GM12878 (cell line): ENCODE measurements around the gene CRYL1. TPM values are rescaled to one million over a fixed set of nuclear protein-coding genes. Genes with fewer than 3 reads are reported as not detected.

Experiments used
- ATAC-seq: fragments of 200-7000 bp; cut with Tn5 transposase; 3 replicates; pipeline ENCODE4 v1.9.1; 2020; ENCODE audit warnings: mild to moderate bottlenecking, moderate library complexity
- BruUV-seq: library from RNA; stranded (reverse); fragments of 400-500 nt; replicated peaks from 2 replicates; lab custom pipeline; 2021; lab: Mats Ljungman, UMichigan
- CTCF ChIA-PET: fragments of 300-600 bp; sonication (Branson Sonifier 250); formaldehyde crosslinking; extraction: SDS; loops from one replicate; lab custom pipeline; 2021; ENCODE audit warnings: inconsistent platforms; lab: Yijun Ruan, JAX
- POLR2A ChIA-PET: fragments of 350-600 bp; formaldehyde crosslinking; extraction: SDS; loops from one replicate; lab custom pipeline; 2021; ENCODE audit warnings: inconsistent platforms; lab: Charles Lee
- RAD21 ChIA-PET: fragments of 300-600 bp; sonication (Branson Sonifier 250); formaldehyde crosslinking; loops from one replicate; lab custom pipeline; 2023; ENCODE audit warnings: antibody characterized with exemption; ENCODE audit not compliant: unreplicated experiment; lab: Charles Lee
- SMC1A ChIA-PET: fragments of 300-600 bp; sonication (Branson Sonifier 250); formaldehyde crosslinking; loops from one replicate; lab custom pipeline; 2023; ENCODE audit not compliant: unreplicated experiment, uncharacterized antibody; lab: Charles Lee
- DNase-seq: peaks from one replicate; pipeline ENCODE4 v3.0.0-alpha.2; 2011; ENCODE audit warnings: low read depth, low spot score
- FAIRE-seq: peaks from 3 replicates; lab custom pipeline; 2011; peaks lifted over from hg19 to GRCh38; lab: Jason Lieb, UNC
- H2AFZ ChIP-seq: 2 replicates; pipeline ENCODE4 v1.6.0; 2011; ENCODE audit warnings: low read depth, low read length, control low read depth; ENCODE audit not compliant: control insufficient read depth
- H3K27ac ChIP-seq: 2 replicates; pipeline ENCODE4 v1.5.1; 2011; ENCODE audit warnings: control low read depth; ENCODE audit not compliant: control insufficient read depth, insufficient read depth
- H3K27me3 ChIP-seq, 2 experiments: replicated peaks in 1 of 2; 2 replicates each; pipeline versions ENCODE4 v1.6.0 to v1.6.1; 2011; ENCODE audit warnings: low read length in 1 of 2; ENCODE audit not compliant: control insufficient read depth in 2 of 2, insufficient read depth in 2 of 2
- H3K36me3 ChIP-seq, 2 experiments: 2 replicates each; pipeline ENCODE4 v1.5.1; 2011; ENCODE audit warnings: low read length in 1 of 2; ENCODE audit not compliant: control insufficient read depth in 2 of 2, insufficient read depth in 2 of 2
- H3K4me1 ChIP-seq: 2 replicates; pipeline ENCODE4 v1.6.1; 2011; ENCODE audit warnings: mild to moderate bottlenecking, low read length, moderate library complexity, mixed read lengths; ENCODE audit not compliant: control insufficient read depth, insufficient read depth
- H3K4me2 ChIP-seq: 2 replicates; pipeline ENCODE4 v1.6.0; 2011; ENCODE audit warnings: control low read depth; ENCODE audit not compliant: control insufficient read depth, insufficient read depth
- H3K4me3 ChIP-seq: fragments of 200-600 bp; sonication (generic); 2 replicates; pipeline ENCODE4 v1.5.1; 2016
- H3K79me2 ChIP-seq: 2 replicates; pipeline ENCODE4 v1.6.0; 2011; ENCODE audit warnings: low read length; ENCODE audit not compliant: control insufficient read depth, insufficient read depth
- H3K9ac ChIP-seq: 2 replicates; pipeline ENCODE4 v1.8.0; 2011; ENCODE audit warnings: low read length, control low read depth, mixed read lengths; ENCODE audit not compliant: control insufficient read depth, insufficient read depth
- H3K9me3 ChIP-seq: replicated peaks from 3 replicates; pipeline ENCODE4 v1.5.1; 2011; ENCODE audit warnings: mild to moderate bottlenecking, low read length; ENCODE audit not compliant: control insufficient read depth, insufficient read depth
- H4K20me1 ChIP-seq: 2 replicates; pipeline ENCODE4 v1.6.0; 2011; ENCODE audit not compliant: control insufficient read depth, insufficient read depth
- DPF2 ChIP-seq: fragments of 450-650 bp; IDR thresholded peaks from 2 replicates; pipeline ENCODE4 v1.6.1; 2017; ENCODE audit warnings: mild to moderate bottlenecking
- EZH2 ChIP-seq: IDR thresholded peaks from 2 replicates; pipeline ENCODE4 v1.6.1; 2012; ENCODE audit warnings: low read depth, mild to moderate bottlenecking, control low read depth, inconsistent platforms, low read length, borderline replicate concordance; ENCODE audit not compliant: control insufficient read depth
- HDAC2 ChIP-seq: fragments of 200-600 bp; sonication (generic); IDR thresholded peaks from 2 replicates; pipeline ENCODE4 v1.6.1; 2017
- MTA3 ChIP-seq: IDR thresholded peaks from 2 replicates; pipeline ENCODE4 v1.6.1; 2012; ENCODE audit warnings: low read length, inconsistent platforms, borderline replicate concordance
- NR2F1 ChIP-seq: fragments of 450-650 bp; conservative IDR thresholded peaks from 2 replicates; pipeline ENCODE4 v1.6.1; 2017; ENCODE audit warnings: mild to moderate bottlenecking
- PML ChIP-seq: IDR thresholded peaks from 2 replicates; pipeline ENCODE4 v1.6.1; 2012; ENCODE audit warnings: low read length, inconsistent platforms
- POLR2A ChIP-seq: IDR thresholded peaks from 2 replicates; pipeline ENCODE4 v1.6.1; 2011; ENCODE audit warnings: low read depth, mild to moderate bottlenecking, low read length
- SREBF2 ChIP-seq: IDR thresholded peaks from 2 replicates; pipeline ENCODE4 v1.6.1; 2012; ENCODE audit warnings: mild to moderate bottlenecking, low read length
- WRNIP1 ChIP-seq: IDR thresholded peaks from 2 replicates; pipeline ENCODE4 v1.6.1; 2011; ENCODE audit warnings: low read depth, low read length, improper control_type of control experiment, borderline replicate concordance
- WGBS: methylation state at CpG from one replicate; pipeline ENCODE4 v1.1.6; 2016; ENCODE audit warnings: low lambda C conversion rate; ENCODE audit not compliant: insufficient replicate concordance, insufficient coverage; ENCODE audit errors: missing lambda C conversion rate; 5-methylcytosine and 5-hydroxymethylcytosine counted together
- in situ Hi-C: fragments of 300-500 bp; cut with MboI; formaldehyde crosslinking; loops from 9 replicates; pipeline ENCODE4 v1.14.3; 2018; ENCODE audit warnings: mixed read lengths
- intact Hi-C: fragments of 100-400 bp; cut with micrococcal nuclease; formaldehyde crosslinking; loops from one replicate; pipeline ENCODE4 v1.14.2; 2022; ENCODE audit not compliant: unreplicated experiment
- polyA plus RNA-seq, 11 experiments: library from polyadenylated mRNA; depleted of rRNA in 4 of 11; unstranded in 6 of 11; stranded (reverse) in 5 of 11; fragments of >200 nt; fragmentation: Nextera tagmentation in 4 of 11; fragmentation: Illumina TruSeq in 1 of 11; extraction: Ambion mirVana in 4 of 11; extraction: Trizol in 1 of 11; gene quantifications; 1 replicate in 1 of 11; 2 replicates in 10 of 11; pipeline versions ENCODE4 v1.2.1 to v1.2.3, GENCODE V29; 2011 to 2016; ENCODE audit warnings: inconsistent platforms in 2 of 11, missing spikeins in 2 of 11, low read depth in 1 of 11
- total RNA-seq, 4 experiments: library from RNA; depleted of rRNA in 3 of 4; stranded (reverse); fragments of >200 nt in 3 of 4; fragmentation: Illumina TruSeq in 1 of 4; extraction: Trizol in 1 of 4; gene quantifications; 2 replicates each; pipeline versions ENCODE4 v1.2.1 to v1.2.3, GENCODE V29; 2013 to 2021
- TF ChIP-seq, protein P1 (sequence below): fragments of 450-650 bp; IDR thresholded peaks from 2 replicates; pipeline ENCODE4 v1.6.1; 2017; ENCODE audit warnings: low read depth, mild to moderate bottlenecking, moderate library complexity
- TF ChIP-seq, protein P2 (sequence below): fragments of 450-650 bp; IDR thresholded peaks from 2 replicates; pipeline ENCODE4 v1.6.1; 2018; ENCODE audit warnings: borderline replicate concordance, mild to moderate bottlenecking; ENCODE audit not compliant: partially characterized antibody
- TF ChIP-seq, protein P3 (sequence below): fragments of 150-350 bp; IDR thresholded peaks from 2 replicates; pipeline ENCODE4 v1.6.1; 2014; ENCODE audit warnings: mild to moderate bottlenecking, low read depth, low read length

CRYL1 gene
- total and polyA plus RNA-seq, 10 of the 15 experiments (the other 5 are each of a cell fraction or from before 2014, with no cell fraction given) = 5.5 to 36.7 (median 12.2) TPM

DNA sequence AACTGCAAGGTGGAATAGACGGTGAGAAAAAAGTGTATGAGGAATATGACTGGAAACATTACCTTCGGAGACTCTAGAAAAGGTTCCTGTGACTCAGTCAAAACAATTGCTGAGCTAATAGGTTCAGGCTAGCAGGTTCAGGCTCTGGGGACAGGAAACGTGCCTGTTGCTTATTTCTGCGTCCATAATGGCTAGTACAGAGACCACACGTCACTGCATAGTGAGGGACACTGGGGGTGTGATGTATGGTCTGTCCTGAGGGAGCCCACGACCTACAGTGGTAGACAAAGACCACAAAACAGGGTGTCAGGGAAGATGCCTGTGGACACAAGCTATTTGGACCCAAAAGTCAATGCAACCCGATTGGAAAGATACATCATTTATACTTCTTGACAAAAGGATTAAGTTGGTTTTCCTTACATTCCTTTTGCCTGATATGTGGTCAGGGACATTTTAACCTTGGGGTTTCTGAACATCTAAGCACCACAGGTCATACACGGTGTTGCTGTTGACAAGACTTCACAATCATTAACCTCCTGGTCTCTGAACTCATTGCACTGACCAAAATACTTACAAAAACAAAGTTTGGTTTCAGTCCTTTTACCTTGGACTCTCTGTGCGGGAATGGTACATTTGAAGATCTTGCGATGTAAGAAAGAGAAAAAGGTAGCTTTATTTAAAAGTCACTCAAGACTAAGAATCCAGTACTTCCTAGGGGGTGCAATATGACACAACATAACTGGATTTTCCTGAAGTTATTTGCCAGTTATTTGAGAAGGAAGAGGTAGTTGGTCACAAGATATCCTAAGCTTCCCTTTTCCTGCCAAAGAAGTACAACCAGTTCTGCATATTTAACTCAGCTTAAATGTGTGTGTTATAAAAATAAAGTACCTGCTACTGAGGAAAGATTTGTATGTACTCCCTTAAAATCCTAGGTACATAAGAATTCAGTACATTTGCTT is 20.0 kb downstream of the CRYL1 start (continued):
- TF ChIP-seq, protein P1, sequence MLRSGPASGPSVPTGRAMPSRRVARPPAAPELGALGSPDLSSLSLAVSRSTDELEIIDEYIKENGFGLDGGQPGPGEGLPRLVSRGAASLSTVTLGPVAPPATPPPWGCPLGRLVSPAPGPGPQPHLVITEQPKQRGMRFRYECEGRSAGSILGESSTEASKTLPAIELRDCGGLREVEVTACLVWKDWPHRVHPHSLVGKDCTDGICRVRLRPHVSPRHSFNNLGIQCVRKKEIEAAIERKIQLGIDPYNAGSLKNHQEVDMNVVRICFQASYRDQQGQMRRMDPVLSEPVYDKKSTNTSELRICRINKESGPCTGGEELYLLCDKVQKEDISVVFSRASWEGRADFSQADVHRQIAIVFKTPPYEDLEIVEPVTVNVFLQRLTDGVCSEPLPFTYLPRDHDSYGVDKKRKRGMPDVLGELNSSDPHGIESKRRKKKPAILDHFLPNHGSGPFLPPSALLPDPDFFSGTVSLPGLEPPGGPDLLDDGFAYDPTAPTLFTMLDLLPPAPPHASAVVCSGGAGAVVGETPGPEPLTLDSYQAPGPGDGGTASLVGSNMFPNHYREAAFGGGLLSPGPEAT = no peak
- TF ChIP-seq SREBF2 (no peak), EZH2 (no peak), POLR2A (no peak), DPF2 (no peak)

DNA sequence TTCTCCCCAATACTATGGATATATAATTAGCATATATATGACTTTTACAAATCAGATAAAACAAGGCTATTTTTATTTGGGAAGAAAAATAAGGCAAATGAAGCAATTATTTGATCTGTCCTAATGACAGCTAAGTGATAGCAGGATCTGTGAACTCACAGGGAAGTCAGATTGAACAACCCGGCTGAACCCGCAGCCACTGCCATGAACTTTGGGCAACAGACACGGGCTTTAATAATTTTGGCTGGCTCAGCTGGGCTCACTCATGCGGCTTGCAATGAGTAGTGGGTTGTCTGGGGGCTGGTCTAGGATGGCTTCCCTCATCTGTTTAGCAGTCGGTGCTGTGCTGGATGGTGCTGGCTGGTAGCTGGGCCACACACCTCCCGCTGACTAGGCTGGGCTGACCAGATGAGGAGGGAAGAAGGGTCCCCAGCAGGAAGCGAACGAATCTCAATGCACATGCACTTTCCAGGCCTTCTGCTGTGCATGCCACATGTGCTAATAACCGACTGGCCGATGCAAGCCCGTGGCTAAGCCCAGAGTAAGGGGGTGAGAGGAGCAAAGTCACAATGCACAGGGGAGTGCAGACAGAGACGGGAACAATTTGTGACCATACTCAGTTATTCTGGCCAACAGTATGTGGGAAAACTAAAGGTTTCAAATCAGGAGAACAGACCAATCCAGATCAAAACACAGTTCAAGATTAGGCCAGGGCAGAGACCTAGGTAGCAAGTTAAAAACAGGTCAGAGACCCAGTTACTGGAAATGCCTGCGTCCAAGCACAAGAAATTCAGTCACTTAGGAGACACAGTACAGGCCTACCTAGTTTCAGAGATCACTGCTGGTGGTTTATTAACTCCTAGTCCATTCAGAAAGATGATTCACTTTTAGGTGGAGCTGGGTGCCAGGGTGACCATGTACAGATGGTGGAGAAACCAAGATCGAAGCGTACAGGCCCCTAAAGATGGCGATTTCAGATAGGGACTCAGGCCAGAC is 22.3 kb downstream of the CRYL1 start:
- no peaks in the 10 kb centered on the region for H3K4me1 ChIP-seq
- RAD21 ChIA-PET = no interaction called here
- DNase-seq (no peak), ATAC-seq (no peak), FAIRE-seq (no peak)
- POLR2A ChIA-PET = no interaction called here
- H3K27me3 ChIP-seq = no peaks in the 10 kb centered on the region
- no peak overlapping the region for H3K4me2 ChIP-seq
- H3K36me3 ChIP-seq = no peaks in the 10 kb centered on the region
- no peaks in the 10 kb centered on the region for H3K79me2 ChIP-seq
- SMC1A ChIA-PET = interaction anchor here (1.0 kb wide), 1 partner anchor 11 kb away, joined by 3 read pairs; no protein-coding TSS in a partner anchor
- CTCF ChIA-PET = interaction anchor here (0.8 to 1.6 kb wide), 2 partner anchors 10 to 325 kb away, joined by 3 to 5 read pairs; no protein-coding TSS in a partner anchor
- H2AFZ ChIP-seq = no peak overlapping the region
- H3K9ac ChIP-seq = no peak overlapping the region
- BruUV-seq = no TSS peak
- H4K20me1 ChIP-seq = no peaks in the 10 kb centered on the region
- no peak overlapping the region for H3K27ac ChIP-seq
- no peak overlapping the region for H3K4me3 ChIP-seq
- WGBS = 83% methylated on average over 16 of the region's 16 CpGs
- intact Hi-C loops (no loop called here), in situ Hi-C loops (loop anchor here (5.0 kb wide), 1 partner anchor 324 kb away; no protein-coding TSS in a partner anchor)
- H3K9me3 ChIP-seq = no peaks in the 10 kb centered on the region
- TF ChIP-seq MTA3 (no peak), NR2F1 (no peak), WRNIP1 (no peak), HDAC2 (no peak), PML (no peak)
- TF ChIP-seq, protein P2, sequence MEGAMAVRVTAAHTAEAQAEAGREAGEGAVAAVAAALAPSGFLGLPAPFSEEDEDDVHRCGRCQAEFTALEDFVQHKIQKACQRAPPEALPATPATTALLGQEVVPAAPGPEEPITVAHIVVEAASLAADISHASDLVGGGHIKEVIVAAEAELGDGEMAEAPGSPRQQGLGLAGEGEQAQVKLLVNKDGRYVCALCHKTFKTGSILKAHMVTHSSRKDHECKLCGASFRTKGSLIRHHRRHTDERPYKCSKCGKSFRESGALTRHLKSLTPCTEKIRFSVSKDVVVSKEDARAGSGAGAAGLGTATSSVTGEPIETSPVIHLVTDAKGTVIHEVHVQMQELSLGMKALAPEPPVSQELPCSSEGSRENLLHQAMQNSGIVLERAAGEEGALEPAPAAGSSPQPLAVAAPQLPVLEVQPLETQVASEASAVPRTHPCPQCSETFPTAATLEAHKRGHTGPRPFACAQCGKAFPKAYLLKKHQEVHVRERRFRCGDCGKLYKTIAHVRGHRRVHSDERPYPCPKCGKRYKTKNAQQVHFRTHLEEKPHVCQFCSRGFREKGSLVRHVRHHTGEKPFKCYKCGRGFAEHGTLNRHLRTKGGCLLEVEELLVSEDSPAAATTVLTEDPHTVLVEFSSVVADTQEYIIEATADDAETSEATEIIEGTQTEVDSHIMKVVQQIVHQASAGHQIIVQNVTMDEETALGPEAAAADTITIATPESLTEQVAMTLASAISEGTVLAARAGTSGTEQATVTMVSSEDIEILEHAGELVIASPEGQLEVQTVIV = no peak
- TF ChIP-seq, protein P3, sequence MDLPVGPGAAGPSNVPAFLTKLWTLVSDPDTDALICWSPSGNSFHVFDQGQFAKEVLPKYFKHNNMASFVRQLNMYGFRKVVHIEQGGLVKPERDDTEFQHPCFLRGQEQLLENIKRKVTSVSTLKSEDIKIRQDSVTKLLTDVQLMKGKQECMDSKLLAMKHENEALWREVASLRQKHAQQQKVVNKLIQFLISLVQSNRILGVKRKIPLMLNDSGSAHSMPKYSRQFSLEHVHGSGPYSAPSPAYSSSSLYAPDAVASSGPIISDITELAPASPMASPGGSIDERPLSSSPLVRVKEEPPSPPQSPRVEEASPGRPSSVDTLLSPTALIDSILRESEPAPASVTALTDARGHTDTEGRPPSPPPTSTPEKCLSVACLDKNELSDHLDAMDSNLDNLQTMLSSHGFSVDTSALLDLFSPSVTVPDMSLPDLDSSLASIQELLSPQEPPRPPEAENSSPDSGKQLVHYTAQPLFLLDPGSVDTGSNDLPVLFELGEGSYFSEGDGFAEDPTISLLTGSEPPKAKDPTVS = no peak
